H9 (cell line): ENCODE measurements around the gene TRIO. TPM values are rescaled to one million over a fixed set of nuclear protein-coding genes. Genes with fewer than 3 reads are reported as not detected.

Experiments used
- DNase-seq: peaks from one replicate; pipeline ENCODE4 v3.0.0-alpha.2; 2017
- H2AFZ ChIP-seq: one replicate; pipeline ENCODE4 v1.6.1; 2013; ENCODE audit warnings: mild to moderate bottlenecking, low read length, control low read depth, moderate library complexity
- H2AK5ac ChIP-seq: 2 replicates; pipeline ENCODE4 v1.6.1; 2013; ENCODE audit warnings: low read length, control low read depth, mixed read lengths; ENCODE audit not compliant: insufficient read length
- H2BK120ac ChIP-seq: one replicate; pipeline ENCODE4 v1.6.1; 2013; ENCODE audit warnings: low read depth, mild to moderate bottlenecking, low read length, control low read depth, inconsistent platforms; ENCODE audit not compliant: poor library complexity, severe bottlenecking
- H2BK12ac ChIP-seq: 2 replicates; pipeline ENCODE4 v1.6.1; 2013; ENCODE audit warnings: low read length, control low read depth, mixed read lengths, low read depth; ENCODE audit not compliant: insufficient read length
- H2BK15ac ChIP-seq: 2 replicates; pipeline ENCODE4 v1.6.1; 2013; ENCODE audit warnings: low read depth, low read length, control low read depth
- H2BK20ac ChIP-seq: one replicate; pipeline ENCODE4 v1.6.1; 2013; ENCODE audit warnings: low read depth, mild to moderate bottlenecking, low read length, control low read depth, inconsistent platforms; ENCODE audit not compliant: poor library complexity, severe bottlenecking
- H2BK5ac ChIP-seq: 2 replicates; pipeline ENCODE4 v1.6.1; 2013; ENCODE audit warnings: low read length, control low read depth, mixed read lengths; ENCODE audit not compliant: insufficient read length
- H3K14ac ChIP-seq: 2 replicates; pipeline ENCODE4 v1.6.1; 2013; ENCODE audit warnings: low read length, control low read depth; ENCODE audit not compliant: insufficient read depth
- H3K18ac ChIP-seq: 2 replicates; pipeline ENCODE4 v1.6.1; 2013; ENCODE audit warnings: low read depth, mild to moderate bottlenecking, mixed read lengths, low read length, control low read depth; ENCODE audit not compliant: insufficient read length
- H3K23ac ChIP-seq: 2 replicates; pipeline ENCODE4 v1.6.1; 2013; ENCODE audit warnings: low read length, control low read depth, mixed read lengths, low read depth; ENCODE audit not compliant: insufficient read length
- H3K23me2 ChIP-seq: 2 replicates; pipeline ENCODE4 v1.6.1; 2013; ENCODE audit warnings: low read depth, mild to moderate bottlenecking, mixed read lengths, low read length, control low read depth; ENCODE audit not compliant: insufficient read length, poor library complexity, severe bottlenecking
- H3K27ac ChIP-seq: 2 replicates; pipeline ENCODE4 v1.5.1; 2013; ENCODE audit warnings: low read length, control low read depth, mixed read lengths, low read depth; ENCODE audit not compliant: insufficient read length
- H3K27me3 ChIP-seq: 2 replicates; pipeline ENCODE4 v1.6.1; 2013; ENCODE audit warnings: low read length, control low read depth, inconsistent platforms; ENCODE audit not compliant: insufficient read depth
- H3K4ac ChIP-seq: 2 replicates; pipeline ENCODE4 v1.6.1; 2013; ENCODE audit warnings: low read depth, mild to moderate bottlenecking, control low read depth, inconsistent platforms, low read length, moderate library complexity
- H3K4me1 ChIP-seq: 2 replicates; pipeline ENCODE4 v1.6.1; 2013; ENCODE audit warnings: low read length, control low read depth, inconsistent platforms; ENCODE audit not compliant: insufficient read depth
- H3K4me2 ChIP-seq: 2 replicates; pipeline ENCODE4 v1.6.1; 2013; ENCODE audit warnings: low read length, control low read depth, mixed read lengths; ENCODE audit not compliant: insufficient read length, insufficient read depth
- H3K56ac ChIP-seq: 2 replicates; pipeline ENCODE4 v1.6.1; 2013; ENCODE audit warnings: low read depth, mild to moderate bottlenecking, mixed read lengths, low read length, control low read depth; ENCODE audit not compliant: insufficient read length
- H3K79me1 ChIP-seq: 2 replicates; pipeline ENCODE4 v1.6.1; 2013; ENCODE audit warnings: low read depth, mild to moderate bottlenecking, moderate library complexity, low read length, control low read depth, inconsistent platforms; ENCODE audit not compliant: insufficient read depth, poor library complexity, severe bottlenecking
- H3K79me2 ChIP-seq: 2 replicates; pipeline ENCODE4 v1.6.1; 2013; ENCODE audit warnings: low read length, control low read depth, inconsistent platforms; ENCODE audit not compliant: insufficient read depth
- H3K9ac ChIP-seq: 2 replicates; pipeline ENCODE4 v1.6.1; 2013; ENCODE audit warnings: low read length, control low read depth, mixed read lengths; ENCODE audit not compliant: insufficient read length; ENCODE audit errors: extremely low read depth
- H3K9me3 ChIP-seq: one replicate; pipeline ENCODE4 v1.6.1; 2013; ENCODE audit warnings: low read depth, low read length, inconsistent platforms; ENCODE audit not compliant: control insufficient read depth
- H3T11ph ChIP-seq: one replicate; pipeline ENCODE4 v1.6.1; 2013; ENCODE audit warnings: mild to moderate bottlenecking, low read length, control low read depth, inconsistent platforms
- H4K20me1 ChIP-seq: one replicate; pipeline ENCODE4 v1.6.1; 2013; ENCODE audit not compliant: control insufficient read depth, insufficient read length, insufficient read depth
- H4K5ac ChIP-seq: 2 replicates; pipeline ENCODE4 v1.6.1; 2013; ENCODE audit warnings: low read depth, mild to moderate bottlenecking, mixed read lengths, low read length, control low read depth; ENCODE audit not compliant: insufficient read length
- H4K8ac ChIP-seq: replicated peaks from 2 replicates; pipeline ENCODE4 v1.6.1; 2013; ENCODE audit warnings: low read length, control low read depth, mixed read lengths, low read depth; ENCODE audit not compliant: insufficient read length
- H4K91ac ChIP-seq: 2 replicates; pipeline ENCODE4 v1.6.1; 2013; ENCODE audit warnings: low read depth, mild to moderate bottlenecking, moderate library complexity, mixed read lengths, low read length, control low read depth; ENCODE audit not compliant: insufficient read length
- H3K27ac Mint-ChIP-seq, 3 experiments: 2 replicates in 2 of 3; 3 replicates in 1 of 3; pipeline ENCODE4 v1.8.0; 2020 to 2021; ENCODE audit warnings: mixed read lengths in 3 of 3, mild to moderate bottlenecking in 1 of 3, moderate library complexity in 1 of 3
- H3K27me3 Mint-ChIP-seq: 2 replicates; pipeline ENCODE4 v1.8.0; 2021; ENCODE audit warnings: low read depth, mild to moderate bottlenecking, moderate library complexity, mixed read lengths
- H3K36me3 Mint-ChIP-seq, 3 experiments: 2 replicates in 2 of 3; 3 replicates in 1 of 3; pipeline ENCODE4 v1.8.0; 2020 to 2021; ENCODE audit warnings: low read depth in 3 of 3, mixed read lengths in 3 of 3; ENCODE audit not compliant: insufficient read depth in 1 of 3
- H3K4me1 Mint-ChIP-seq, 2 experiments: 2 replicates each; pipeline ENCODE4 v1.8.0; 2020; ENCODE audit warnings: mixed read lengths in 2 of 2
- H3K4me3 Mint-ChIP-seq, 2 experiments: 2 replicates in 1 of 2; 3 replicates in 1 of 2; pipeline ENCODE4 v1.8.0; 2020 to 2021; ENCODE audit warnings: mild to moderate bottlenecking in 2 of 2, mixed read lengths in 2 of 2, moderate library complexity in 1 of 2
- H3K9me3 Mint-ChIP-seq, 2 experiments: 2 replicates in 1 of 2; 3 replicates in 1 of 2; pipeline ENCODE4 v1.8.0; 2020; ENCODE audit warnings: mild to moderate bottlenecking in 2 of 2, mixed read lengths in 2 of 2, moderate library complexity in 1 of 2
- WGBS: extraction: QIAGEN DNeasy Blood & Tissue Kit; methylation state at CpG from one replicate; pipeline ENCODE4 v1.1.7; 2013; ENCODE audit warnings: missing lambda C conversion rate, low lambda C conversion rate, mixed read lengths; ENCODE audit not compliant: insufficient read length; ENCODE audit errors: extremely low coverage; 5-methylcytosine and 5-hydroxymethylcytosine counted together
- total RNA-seq: library from RNA; stranded (reverse); gene quantifications from 2 replicates; pipeline ENCODE4 v1.2.1, GENCODE V29; 2021
- TF ChIP-seq, protein P1 (sequence below): fragments of 200-600 bp; sonication (generic); conservative IDR thresholded peaks from 3 replicates; pipeline ENCODE4 v1.8.0; 2021; ENCODE audit warnings: antibody characterized with exemption, mild to moderate bottlenecking

Gene TRIO
- total RNA-seq, 1 experiment from 2014 or later = 87.8 TPM

DNA sequence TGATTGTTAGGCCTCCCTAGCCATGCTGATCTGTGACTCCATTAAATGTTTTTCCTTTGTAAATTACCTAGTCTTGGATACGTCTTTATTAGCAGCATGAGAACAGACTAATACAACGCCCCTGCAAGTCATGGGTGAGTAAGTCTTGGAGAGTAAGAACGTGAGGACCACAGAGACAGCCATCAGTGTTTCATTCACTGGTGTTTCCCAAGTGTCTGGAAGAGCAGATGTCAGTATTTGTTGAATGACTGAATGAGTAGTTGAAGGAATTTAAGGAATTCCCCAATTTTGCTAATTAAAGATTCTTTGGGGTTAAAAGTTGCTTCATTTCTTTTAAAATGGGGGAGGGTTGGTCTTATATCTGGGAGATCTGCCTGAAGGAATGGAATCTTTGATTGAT, 178.8 kb downstream of the TRIO start:
- Histone ChIP-seq H2BK5ac (no peak overlapping the region), H3K18ac (no peak overlapping the region), H3K4me1 (peaks cover 2% of the 10 kb centered on the region; the same call in 1 of the 2 replicates), H3K23ac (no peak overlapping the region), H4K20me1 (no peaks in the 10 kb centered on the region), H4K91ac (no peak overlapping the region), H2BK12ac (no peak overlapping the region), H3K23me2 (no peaks in the 10 kb centered on the region), H3K4ac (no peak overlapping the region), H3T11ph (no peak overlapping the region), H3K9me3 (no peaks in the 10 kb centered on the region), H3K14ac (no peak overlapping the region), H2BK120ac (no peak overlapping the region), H2AK5ac (no peak overlapping the region), H3K79me2 (no peaks in the 10 kb centered on the region), H3K56ac (no peak overlapping the region), H3K27ac (no peak overlapping the region), H3K9ac (no peak overlapping the region), H2AFZ (no peak overlapping the region), H3K27me3 (no peaks in the 10 kb centered on the region), H3K79me1 (no peaks in the 10 kb centered on the region), H2BK20ac (no peak overlapping the region), H4K5ac (no peak overlapping the region), H4K8ac (no peak overlapping the region), H3K4me2 (no peak overlapping the region), H2BK15ac (no peak overlapping the region)
- TF ChIP-seq, protein P1, sequence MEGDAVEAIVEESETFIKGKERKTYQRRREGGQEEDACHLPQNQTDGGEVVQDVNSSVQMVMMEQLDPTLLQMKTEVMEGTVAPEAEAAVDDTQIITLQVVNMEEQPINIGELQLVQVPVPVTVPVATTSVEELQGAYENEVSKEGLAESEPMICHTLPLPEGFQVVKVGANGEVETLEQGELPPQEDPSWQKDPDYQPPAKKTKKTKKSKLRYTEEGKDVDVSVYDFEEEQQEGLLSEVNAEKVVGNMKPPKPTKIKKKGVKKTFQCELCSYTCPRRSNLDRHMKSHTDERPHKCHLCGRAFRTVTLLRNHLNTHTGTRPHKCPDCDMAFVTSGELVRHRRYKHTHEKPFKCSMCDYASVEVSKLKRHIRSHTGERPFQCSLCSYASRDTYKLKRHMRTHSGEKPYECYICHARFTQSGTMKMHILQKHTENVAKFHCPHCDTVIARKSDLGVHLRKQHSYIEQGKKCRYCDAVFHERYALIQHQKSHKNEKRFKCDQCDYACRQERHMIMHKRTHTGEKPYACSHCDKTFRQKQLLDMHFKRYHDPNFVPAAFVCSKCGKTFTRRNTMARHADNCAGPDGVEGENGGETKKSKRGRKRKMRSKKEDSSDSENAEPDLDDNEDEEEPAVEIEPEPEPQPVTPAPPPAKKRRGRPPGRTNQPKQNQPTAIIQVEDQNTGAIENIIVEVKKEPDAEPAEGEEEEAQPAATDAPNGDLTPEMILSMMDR = no peak
- Mint-ChIP-seq H3K4me1 (peaks cover 15 to 19% of the 10 kb centered on the region in 2 experiments), H3K27ac (peak overlapping the region in 2 of 3 experiments; percentile 2 to 15; a peak in 3 of 7 replicates), H3K9me3 (peaks cover 7 to 8% of the 10 kb centered on the region in 2 experiments), H3K36me3 (peaks cover 40 to 54% (median 41%) of the 10 kb centered on the region in 3 experiments), H3K27me3 (no peaks in the 10 kb centered on the region), H3K4me3 (no peak overlapping the region)
- WGBS = no CpG with 5 or more reads among the region's 3 CpGs
- no peak for DNase-seq
